Heart left ventricle (tissue), 16 donors: ENCODE measurements around the gene ZNF571. TPM values are rescaled to one million over a fixed set of nuclear protein-coding genes. Genes with fewer than 3 reads are reported as not detected.

Source experiments
- ATAC-seq, 4 donors: fragments of 200-7000 bp; cut with Tn5 transposase; one replicate each; pipeline ENCODE4 v1.9.1; 2020 to 2022; ENCODE audit warnings: moderate library complexity in 4 of 4, mild to moderate bottlenecking in 3 of 4, moderate number of reproducible peaks in 1 of 4
- DNase-seq, 5 donors: peaks; one replicate each; pipeline ENCODE4 v3.0.0-alpha.2; 2020
- H3K27ac ChIP-seq, 12 donors: fragments of 200-600 bp; sonication (generic) in 4 of 12; one replicate each; pipeline versions ENCODE4 v1.5.0 to v1.8.0; 2016 to 2022; ENCODE audit warnings: mild to moderate bottlenecking in 2 of 12
- H3K27me3 ChIP-seq, 9 donors: fragments of 200-600 bp; sonication (generic) in 2 of 9; one replicate each; pipeline versions ENCODE4 v1.5.1 to v1.8.0; 2016 to 2022; ENCODE audit warnings: mild to moderate bottlenecking in 3 of 9
- H3K36me3 ChIP-seq, 9 donors: fragments of 200-600 bp; sonication (generic) in 2 of 9; one replicate each; pipeline versions ENCODE4 v1.5.0 to v1.8.0; 2018 to 2022; ENCODE audit warnings: mild to moderate bottlenecking in 2 of 9
- H3K4me1 ChIP-seq, 12 donors: fragments of 200-600 bp; sonication (generic) in 4 of 12; one replicate each; pipeline versions ENCODE4 v1.5.0 to v1.8.0; 2016 to 2022; ENCODE audit warnings: mild to moderate bottlenecking in 3 of 12
- H3K4me3 ChIP-seq, 12 donors: fragments of 200-600 bp; sonication (generic) in 4 of 12; one replicate each; pipeline versions ENCODE4 v1.5.0 to v1.8.0; 2017 to 2022; ENCODE audit warnings: mild to moderate bottlenecking in 9 of 12, moderate library complexity in 4 of 12
- H3K9me3 ChIP-seq, 12 donors: fragments of 200-600 bp; sonication (generic) in 4 of 12; one replicate each; pipeline versions ENCODE4 v1.5.0 to v1.8.0; 2016 to 2022; ENCODE audit warnings: mild to moderate bottlenecking in 1 of 12
- POLR2A ChIP-seq, 2 donors: fragments of 450-650 bp; IDR thresholded peaks; one replicate each; pipeline ENCODE4 v1.6.1; 2017; ENCODE audit warnings: antibody characterized with exemption in 2 of 2, mild to moderate bottlenecking in 2 of 2, moderate library complexity in 2 of 2
- WGBS, 4 donors: extraction: QIAGEN DNeasy Blood & Tissue Kit in 2 of 4; methylation state at CpG; one replicate each; pipeline versions ENCODE4 v1.1.5 to v1.1.7; 2013 to 2018; 5-methylcytosine and 5-hydroxymethylcytosine counted together
- intact Hi-C, 10 donors: fragments of 100-400 bp; cut with DNase I; formaldehyde crosslinking; loops; one replicate each; pipeline versions ENCODE4 v1.11.1 to v1.14.2; 2022
- polyA plus RNA-seq, 2 donors: library from polyadenylated mRNA; stranded (reverse); fragments of 200-250 nt; gene quantifications; one replicate each; pipeline ENCODE4 v1.2.3, GENCODE V29; 2013
- total RNA-seq, 9 donors: library from RNA; depleted of rRNA in 2 of 9; stranded (reverse); fragments of >200 nt in 2 of 9; fragmentation: NEBNext Ultra II Directional in 3 of 9; extraction: Animal tissue kit (Norgen Biotek cat#: 25700) in 3 of 9; gene quantifications; one replicate each; pipeline versions ENCODE4 v1.1.0 to v1.2.4, GENCODE V29; 2016 to 2023
- TF ChIP-seq, protein P1 (sequence below), 12 donors: fragments of 200-600 bp; sonication (generic) in 4 of 12; IDR thresholded peaks; one replicate each; pipeline versions ENCODE4 v1.5.0 to v1.8.0; 2018 to 2022; ENCODE audit warnings: antibody characterized with exemption in 12 of 12, mild to moderate bottlenecking in 5 of 12
- donor health status: ischemic (EF 13 %, LVEDD 7.1; RV severe dilation, severe dysfunction).
- donor health status: healthy with polysubstance abuse.
- donor health status: DM: no; HTN: yes; CAD: no.
- donor health status: DM: no; HTN: no; CAD: no.
- donor health status: ischemic (EF 25% LVEDD 6.9; RV normal size, moderate dysfunction).
- donor health status: ischemic (EF 25% LVEDD 5.7; RV mildly dilated, moderate dysfunction).
- donor health status: healthy.
- donor health status: DM: yes; HTN: yes; CAD: no.
- donor health status: ischemic (EF 35%, LVEDD 5.7; RV mildly dilated, moderate dysfunction).
- donor health status: nonischemic (EF 11% LVEDD 7.7; RV severe dilation, severe dysfunction).
- donor health status: DM: yes; HTN: yes; CAD: no.
- donor health status: PGD.
- donor health status: ischemic (EF 29% LVEDD 5.4; RV normal size, mild dysfunction).
- donor health status: nonischemic (EF 23%, LVEDD 6.1; RV moderate dilation, normal function).

The ZNF571 gene
- total and polyA plus RNA-seq, 11 donors: 1.3 to 3.3 (median 2.7) TPM

DNA sequence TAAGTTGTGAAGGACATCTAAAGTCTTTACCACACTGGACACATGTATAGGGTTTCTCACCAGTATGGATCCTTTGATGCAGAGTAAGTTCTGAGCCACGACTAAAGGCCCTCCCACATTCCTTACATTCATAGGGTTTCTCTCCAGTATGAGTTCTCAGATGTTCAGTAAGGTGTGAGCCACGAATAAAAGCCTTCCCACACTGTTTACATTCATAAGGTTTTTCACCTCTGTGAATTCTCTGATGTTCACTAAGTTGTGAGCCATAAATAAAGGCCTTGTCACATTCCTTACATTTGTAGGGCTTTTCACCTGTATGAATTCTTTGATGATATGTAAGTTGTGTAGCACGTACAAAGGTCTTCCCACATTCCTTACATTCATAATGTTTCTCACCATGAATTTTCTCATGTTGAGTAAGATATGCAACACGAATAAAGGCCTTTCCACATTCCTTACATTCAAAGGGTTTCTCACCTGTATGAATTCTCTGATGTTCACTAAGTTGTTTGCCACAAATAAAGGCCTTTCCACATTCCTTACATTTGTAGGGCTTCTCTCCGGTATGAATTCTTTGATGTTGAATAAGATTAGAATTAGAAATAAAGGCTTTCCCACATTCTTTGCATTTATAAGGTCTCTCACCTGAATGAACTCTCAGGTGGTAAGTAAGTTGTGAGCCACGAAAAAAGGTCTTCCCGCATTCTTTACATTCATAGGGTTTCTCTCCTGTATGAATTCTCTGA lies 29.8 kb downstream of the ZNF571 start:
- H3K27ac ChIP-seq: no peak overlapping the region
- intact Hi-C loops: loop anchor here in 2 of 10 donors (10.0 kb wide), 2 partner anchors 150 to 690 kb away; no protein-coding TSS in a partner anchor
- H3K4me1 ChIP-seq: no peaks in the 10 kb centered on the region
- H3K9me3 ChIP-seq: peaks cover 0 to 83% (median 0%) of the 10 kb centered on the region in 12 donors
- H3K36me3 ChIP-seq: peaks cover 3 to 61% (median 13%) of the 10 kb centered on the region in 9 donors
- DNase-seq (no peak), ATAC-seq (no peak)
- no peak for TF ChIP-seq POLR2A (IDR thresholded peaks at IDR 0.05)
- TF ChIP-seq, protein P1, sequence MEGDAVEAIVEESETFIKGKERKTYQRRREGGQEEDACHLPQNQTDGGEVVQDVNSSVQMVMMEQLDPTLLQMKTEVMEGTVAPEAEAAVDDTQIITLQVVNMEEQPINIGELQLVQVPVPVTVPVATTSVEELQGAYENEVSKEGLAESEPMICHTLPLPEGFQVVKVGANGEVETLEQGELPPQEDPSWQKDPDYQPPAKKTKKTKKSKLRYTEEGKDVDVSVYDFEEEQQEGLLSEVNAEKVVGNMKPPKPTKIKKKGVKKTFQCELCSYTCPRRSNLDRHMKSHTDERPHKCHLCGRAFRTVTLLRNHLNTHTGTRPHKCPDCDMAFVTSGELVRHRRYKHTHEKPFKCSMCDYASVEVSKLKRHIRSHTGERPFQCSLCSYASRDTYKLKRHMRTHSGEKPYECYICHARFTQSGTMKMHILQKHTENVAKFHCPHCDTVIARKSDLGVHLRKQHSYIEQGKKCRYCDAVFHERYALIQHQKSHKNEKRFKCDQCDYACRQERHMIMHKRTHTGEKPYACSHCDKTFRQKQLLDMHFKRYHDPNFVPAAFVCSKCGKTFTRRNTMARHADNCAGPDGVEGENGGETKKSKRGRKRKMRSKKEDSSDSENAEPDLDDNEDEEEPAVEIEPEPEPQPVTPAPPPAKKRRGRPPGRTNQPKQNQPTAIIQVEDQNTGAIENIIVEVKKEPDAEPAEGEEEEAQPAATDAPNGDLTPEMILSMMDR (IDR thresholded peaks at IDR 0.05): no peak
- H3K27me3 ChIP-seq: no peaks in the 10 kb centered on the region
- WGBS, 4 donors: 96 to 99% (median 96%) methylated on average over 7 of the region's 7 CpGs
- H3K4me3 ChIP-seq: no peak overlapping the region

DNA sequence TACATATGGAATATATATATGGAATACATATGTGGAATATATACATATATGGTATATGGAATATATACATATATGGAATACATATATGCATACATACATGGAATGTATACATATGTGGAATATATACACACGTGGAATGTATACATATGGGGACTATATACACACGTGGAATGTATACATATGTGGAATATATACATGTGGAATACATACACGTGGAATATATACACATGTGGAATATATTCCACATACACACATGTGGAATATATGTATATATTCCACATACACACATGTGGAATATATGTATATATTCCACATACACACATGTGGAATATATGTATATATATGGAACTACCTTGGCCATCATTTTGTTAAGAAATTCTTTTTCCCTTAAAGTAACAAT lies 31.1 kb downstream of the ZNF571 start:
- H3K9me3 ChIP-seq: peaks cover 0 to 95% (median 0%) of the 10 kb centered on the region in 12 donors

DNA sequence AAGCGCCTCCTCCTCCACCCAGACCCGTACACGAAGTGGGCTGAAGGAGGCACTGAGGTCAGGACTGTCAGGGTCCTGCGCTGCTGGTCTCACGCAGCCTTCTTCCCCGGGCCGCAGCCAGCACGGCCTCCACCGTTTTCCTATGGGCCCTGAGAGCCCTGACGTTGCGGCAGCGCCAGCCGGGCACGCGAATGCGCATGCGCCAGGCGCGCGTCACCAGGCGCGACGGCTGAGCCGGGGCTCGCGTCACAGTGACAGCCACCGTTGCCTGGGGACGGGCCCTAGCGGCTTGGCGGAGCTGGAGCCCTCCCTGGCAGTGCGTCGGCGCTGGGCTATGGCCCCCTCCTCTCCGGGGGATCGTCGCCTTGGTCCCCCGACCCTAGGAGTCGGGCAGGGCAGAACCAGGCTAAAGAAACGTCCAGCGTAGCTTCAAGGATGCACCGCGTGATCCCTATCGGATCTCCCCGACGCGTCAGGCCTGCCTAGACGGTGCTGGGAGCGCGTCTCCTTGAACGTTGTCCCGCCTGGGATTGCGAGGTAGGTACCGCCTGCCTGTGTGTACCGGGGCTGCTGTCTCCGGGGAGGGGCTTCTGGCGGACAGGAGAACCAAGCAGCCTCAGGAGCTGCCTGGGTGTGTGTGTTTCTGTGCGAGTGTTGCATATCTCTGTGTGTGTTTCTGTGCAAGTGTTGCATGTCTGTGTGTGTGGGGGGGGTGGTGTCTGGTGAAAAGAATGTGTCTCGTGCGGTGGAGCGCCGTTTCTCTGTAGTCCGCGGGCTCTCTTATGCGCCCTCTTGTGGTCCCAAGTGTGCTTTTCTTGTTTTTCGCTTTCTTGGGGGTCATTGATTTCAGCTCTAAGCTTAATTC lies 43.2 kb downstream of the ZNF571 start:
- H3K4me3 ChIP-seq: peak overlapping the region; percentile 33 to 90 (median 69)
- peaks cover 0 to 15% (median 0%) of the 10 kb centered on the region in 9 donors for H3K36me3 ChIP-seq
- WGBS, 4 donors: 2 to 6% (median 2%) methylated on average over 22 to 65 of the region's 65 CpGs
- intact Hi-C loops: no loop called here
- peak; percentile 19 to 24 for TF ChIP-seq POLR2A (IDR thresholded peaks at IDR 0.05)
- TF ChIP-seq, protein P1 (IDR thresholded peaks at IDR 0.05): peak in 9 of 12 donors; percentile 25 to 58 (median 43)
- peak overlapping the region in 11 of 12 donors; percentile 37 to 82 (median 74) for H3K27ac ChIP-seq
- H3K4me1 ChIP-seq: no peaks in the 10 kb centered on the region
- H3K9me3 ChIP-seq: peaks cover 0 to 89% (median 21%) of the 10 kb centered on the region in 12 donors
- peak; percentile 72 to 94 (median 88) for ATAC-seq
- H3K27me3 ChIP-seq: no peaks in the 10 kb centered on the region
- DNase-seq: peak; percentile 62 to 78 (median 70)

More for the DNA sequence above, 31.1 kb downstream of the ZNF571 start:
- Histone ChIP-seq H3K4me3 (no peak overlapping the region), H3K27me3 (no peaks in the 10 kb centered on the region), H3K4me1 (no peaks in the 10 kb centered on the region), H3K27ac (no peak overlapping the region), H3K36me3 (peaks cover 6 to 66% (median 15%) of the 10 kb centered on the region in 9 donors)
- DNase-seq (no peak), ATAC-seq (no peak)
- 90 to 97% (median 96%) methylated on average over 3 of the region's 3 CpGs for WGBS, 4 donors
- intact Hi-C loops: loop anchor here in 2 of 10 donors (10.0 kb wide), 2 partner anchors 149 to 689 kb away; no protein-coding TSS in a partner anchor
- TF ChIP-seq POLR2A (IDR thresholded peaks at IDR 0.05): no peak
- TF ChIP-seq, protein P1 (IDR thresholded peaks at IDR 0.05): no peak
